ENCODE results near the gene LRRC70.

The LRRC70 gene

DNA sequence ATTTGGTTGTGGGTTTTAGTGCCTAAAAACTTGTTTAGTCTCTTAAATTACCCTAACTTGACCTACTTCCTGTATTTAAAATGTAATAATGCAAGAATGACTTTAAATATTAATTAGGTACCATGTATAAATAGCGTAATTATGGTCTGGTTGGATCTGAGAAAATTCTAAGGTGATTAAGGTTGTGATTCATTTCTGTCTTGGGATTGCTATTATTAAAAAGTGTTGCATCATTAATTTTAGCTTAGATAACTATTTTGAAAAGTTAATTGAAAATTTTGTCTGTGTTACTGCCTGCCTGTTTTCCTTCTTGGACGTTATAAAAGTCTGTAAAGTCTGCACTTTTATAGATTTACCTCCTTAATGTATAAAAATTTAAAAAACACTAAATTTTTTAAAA is 11.8 kb downstream of the LRRC70 start:
- WGBS (ENCODE audit: insufficient coverage), result no CpG with 5 or more reads among the region's 2 CpGs
- CTCF ChIA-PET, result interaction anchor here (1.2 to 1.5 kb wide), 2 partner anchors 9 to 43 kb away, joined by 3 to 6 read pairs; no protein-coding TSS in a partner anchor
- POLR2A ChIA-PET, result no interaction called here

DNA sequence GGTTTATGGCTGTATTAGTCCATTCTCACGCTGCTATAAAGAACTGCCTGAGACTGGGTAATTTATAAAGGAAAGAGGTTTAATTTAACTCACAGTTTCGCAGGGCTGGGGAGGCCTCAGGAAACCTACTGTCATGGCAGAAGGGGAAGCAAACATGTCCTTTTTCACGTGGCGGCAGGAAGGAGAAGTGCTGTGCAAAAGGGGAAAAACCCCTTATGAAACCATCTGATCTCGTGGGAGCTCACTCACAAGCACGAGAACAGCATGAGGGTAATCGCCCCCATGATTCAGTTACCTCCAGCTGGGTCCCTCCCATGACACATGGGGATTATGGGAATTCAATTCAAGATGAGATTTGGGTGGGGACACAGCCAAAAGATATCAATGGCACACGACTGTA is 13.9 kb downstream of the LRRC70 start:
- 65% methylated on average over 6 of the region's 8 CpGs for WGBS (ENCODE audit: insufficient coverage)
- H3K4me1 ChIP-seq (ENCODE audit: control extremely low read depth in 1 of 4, control insufficient read depth in 4 of 4, insufficient read depth in 4 of 4, low read length in 3 of 4), result peaks cover 4 to 12% (median 8%) of the 10 kb centered on the region in 4 experiments
- H3K27ac ChIP-seq (ENCODE audit: insufficient read depth in 1 of 2, low read depth in 1 of 2, low read length in 2 of 2, poor library complexity in 1 of 2, severe bottlenecking in 2 of 2), result no peak overlapping the region
- H3K9me3 ChIP-seq (ENCODE audit: control extremely low read depth in 1 of 5, control insufficient read depth in 4 of 5, insufficient read depth in 2 of 5, low read depth in 1 of 5, low read length in 4 of 5), result peaks cover 0 to 13% (median 2%) of the 10 kb centered on the region in 5 experiments
- CTCF ChIA-PET, result interaction anchor here (1.2 kb wide), 1 partner anchor 12 kb away, joined by 3 read pairs; no protein-coding TSS in a partner anchor
- H3K4me3 ChIP-seq (ENCODE audit: control insufficient read depth in 1 of 7, extremely low read depth in 1 of 7, insufficient read depth in 4 of 7, low read depth in 2 of 7, low read length in 6 of 7), result no peak overlapping the region
- DNase-seq, result peak in 2 of 3 donors; percentile 51 to 60
- H3K36me3 ChIP-seq (ENCODE audit: control insufficient read depth in 4 of 4, insufficient read depth in 4 of 4, low read length in 3 of 4), result peaks cover 19 to 41% (median 32%) of the 10 kb centered on the region in 4 experiments
- H3K27me3 ChIP-seq (replicated peaks in 2 of 5; ENCODE audit: control insufficient read depth in 4 of 5, insufficient read depth in 5 of 5, low read length in 4 of 5), result no peaks in the 10 kb centered on the region
- POLR2A ChIA-PET, result no interaction called here

More for the DNA sequence above, 11.8 kb downstream of the LRRC70 start:
- Histone ChIP-seq H3K9me3 (ENCODE audit: control extremely low read depth in 1 of 5, control insufficient read depth in 4 of 5, insufficient read depth in 2 of 5, low read depth in 1 of 5, low read length in 4 of 5) (peaks cover 0 to 13% (median 2%) of the 10 kb centered on the region in 5 experiments), H3K4me3 (ENCODE audit: control insufficient read depth in 1 of 7, extremely low read depth in 1 of 7, insufficient read depth in 4 of 7, low read depth in 2 of 7, low read length in 6 of 7) (no peak overlapping the region), H3K27ac (ENCODE audit: insufficient read depth in 1 of 2, low read depth in 1 of 2, low read length in 2 of 2, poor library complexity in 1 of 2, severe bottlenecking in 2 of 2) (no peak overlapping the region), H3K36me3 (ENCODE audit: control insufficient read depth in 4 of 4, insufficient read depth in 4 of 4, low read length in 3 of 4) (peaks cover 24 to 41% (median 30%) of the 10 kb centered on the region in 4 experiments), H3K27me3 (replicated peaks in 2 of 5; ENCODE audit: control insufficient read depth in 4 of 5, insufficient read depth in 5 of 5, low read length in 4 of 5) (no peaks in the 10 kb centered on the region), H3K4me1 (ENCODE audit: control extremely low read depth in 1 of 4, control insufficient read depth in 4 of 4, insufficient read depth in 4 of 4, low read length in 3 of 4) (peaks cover 6 to 27% (median 17%) of the 10 kb centered on the region in 4 experiments)
- DNase-seq, result no peak

DNA sequence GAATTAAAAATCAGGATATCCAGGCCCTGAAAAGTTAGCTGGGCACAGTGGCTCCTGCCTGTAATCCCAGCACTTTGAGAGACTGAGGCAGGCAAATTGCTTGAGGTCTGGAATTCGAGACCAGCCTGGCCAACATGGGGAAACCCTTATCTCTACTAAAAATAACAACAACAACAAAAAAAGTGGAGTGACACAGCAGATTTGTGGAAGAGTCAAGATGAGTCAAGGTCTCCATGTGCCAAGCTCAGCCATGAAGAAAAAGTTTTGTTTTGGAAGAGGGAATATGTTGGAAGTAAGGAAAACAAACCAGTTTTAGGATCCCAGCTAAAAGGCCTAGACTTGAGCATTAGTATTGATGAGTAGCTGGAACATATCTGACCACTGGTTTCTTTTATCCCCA is 14.7 kb downstream of the LRRC70 start:
- ChIA-PET POLR2A (no interaction called here), CTCF (interaction anchor here (1.3 kb wide), 1 partner anchor 12 kb away, joined by 3 read pairs; no protein-coding TSS in a partner anchor)
- no peak for DNase-seq
- H3K36me3 ChIP-seq (ENCODE audit: control insufficient read depth in 4 of 4, insufficient read depth in 4 of 4, low read length in 3 of 4), result peaks cover 21 to 41% (median 30%) of the 10 kb centered on the region in 4 experiments
- H3K27ac ChIP-seq (ENCODE audit: insufficient read depth in 1 of 2, low read depth in 1 of 2, low read length in 2 of 2, poor library complexity in 1 of 2, severe bottlenecking in 2 of 2), result no peak overlapping the region
- H3K27me3 ChIP-seq (replicated peaks in 2 of 5; ENCODE audit: control insufficient read depth in 4 of 5, insufficient read depth in 5 of 5, low read length in 4 of 5), result no peaks in the 10 kb centered on the region
- no CpG with 5 or more reads among the region's 1 CpG for WGBS (ENCODE audit: insufficient coverage)
- no peak overlapping the region for H3K4me3 ChIP-seq (ENCODE audit: control insufficient read depth in 1 of 7, extremely low read depth in 1 of 7, insufficient read depth in 4 of 7, low read depth in 2 of 7, low read length in 6 of 7)
- peaks cover 0 to 13% (median 2%) of the 10 kb centered on the region in 5 experiments for H3K9me3 ChIP-seq (ENCODE audit: control extremely low read depth in 1 of 5, control insufficient read depth in 4 of 5, insufficient read depth in 2 of 5, low read depth in 1 of 5, low read length in 4 of 5)
- H3K4me1 ChIP-seq (ENCODE audit: control extremely low read depth in 1 of 4, control insufficient read depth in 4 of 4, insufficient read depth in 4 of 4, low read length in 3 of 4), result peaks cover 0 to 8% (median 3%) of the 10 kb centered on the region in 4 experiments

DNA sequence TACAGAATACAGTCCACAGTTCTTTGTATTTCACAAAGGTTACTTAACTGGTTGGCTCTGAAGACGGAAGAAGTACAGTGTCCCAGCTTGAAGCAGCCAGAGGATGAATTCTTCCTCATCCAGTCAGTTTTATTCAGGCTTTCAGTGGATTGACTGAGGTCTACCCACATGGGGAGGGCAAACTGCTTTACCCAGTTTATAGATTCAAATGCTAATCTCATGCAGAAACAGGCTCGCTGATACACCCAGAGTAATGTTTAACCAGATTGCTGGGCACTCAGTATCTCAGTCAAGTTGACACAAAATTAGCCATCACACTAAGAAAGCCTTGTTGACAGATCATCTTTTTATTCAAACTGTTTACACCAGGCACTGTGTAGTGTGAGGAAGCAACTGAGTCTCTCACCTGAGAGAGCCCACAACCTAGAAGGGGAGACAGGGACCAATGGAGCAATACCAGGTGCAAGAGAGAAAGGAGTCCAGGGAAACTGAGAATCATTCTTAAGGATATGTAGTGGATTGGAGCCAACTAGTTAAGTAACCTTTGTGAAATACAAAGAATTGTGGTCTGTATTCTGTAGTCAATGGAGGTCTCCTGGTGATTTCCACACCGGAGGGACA is 15.9 kb downstream of the LRRC70 start:
- WGBS (ENCODE audit: insufficient coverage), result 98% methylated on average over 3 of the region's 3 CpGs
- no peak for DNase-seq
- peaks cover 0 to 8% (median 3%) of the 10 kb centered on the region in 4 experiments for H3K4me1 ChIP-seq (ENCODE audit: control extremely low read depth in 1 of 4, control insufficient read depth in 4 of 4, insufficient read depth in 4 of 4, low read length in 3 of 4)
- H3K27me3 ChIP-seq (replicated peaks in 2 of 5; ENCODE audit: control insufficient read depth in 4 of 5, insufficient read depth in 5 of 5, low read length in 4 of 5), result no peaks in the 10 kb centered on the region
- CTCF ChIA-PET, result interaction anchor here (1.3 to 1.6 kb wide), 2 partner anchors 11 to 139 kb away, joined by 3 read pairs; no protein-coding TSS in a partner anchor
- peaks cover 0 to 13% (median 2%) of the 10 kb centered on the region in 5 experiments for H3K9me3 ChIP-seq (ENCODE audit: control extremely low read depth in 1 of 5, control insufficient read depth in 4 of 5, insufficient read depth in 2 of 5, low read depth in 1 of 5, low read length in 4 of 5)
- H3K27ac ChIP-seq (ENCODE audit: insufficient read depth in 1 of 2, low read depth in 1 of 2, low read length in 2 of 2, poor library complexity in 1 of 2, severe bottlenecking in 2 of 2), result no peak overlapping the region
- POLR2A ChIA-PET, result no interaction called here
- H3K4me3 ChIP-seq (ENCODE audit: control insufficient read depth in 1 of 7, extremely low read depth in 1 of 7, insufficient read depth in 4 of 7, low read depth in 2 of 7, low read length in 6 of 7), result no peak overlapping the region
- peaks cover 14 to 40% (median 30%) of the 10 kb centered on the region in 4 experiments for H3K36me3 ChIP-seq (ENCODE audit: control insufficient read depth in 4 of 4, insufficient read depth in 4 of 4, low read length in 3 of 4)

DNA sequence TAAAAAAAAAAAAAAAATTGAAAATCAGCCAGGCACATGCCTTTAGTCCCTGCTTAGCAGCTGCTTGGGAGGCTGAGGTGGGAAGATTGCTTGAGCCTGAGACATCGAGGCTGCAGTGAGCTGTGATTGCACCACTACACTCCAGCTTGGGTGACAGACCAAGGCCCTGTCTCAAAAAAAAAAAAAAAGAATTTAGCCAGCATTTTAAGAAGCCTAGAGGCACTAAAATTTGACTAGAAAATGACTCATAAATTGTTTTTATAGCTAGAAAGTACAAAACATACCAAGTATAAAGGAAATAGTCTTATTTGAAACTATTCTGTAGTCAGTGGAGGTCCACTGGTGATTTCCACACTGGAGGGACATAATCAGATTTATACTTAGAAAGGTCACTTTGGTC is 17.5 kb downstream of the LRRC70 start:
- POLR2A ChIA-PET, result no interaction called here
- H3K4me3 ChIP-seq (ENCODE audit: control insufficient read depth in 1 of 7, extremely low read depth in 1 of 7, insufficient read depth in 4 of 7, low read depth in 2 of 7, low read length in 6 of 7), result no peak overlapping the region
- H3K36me3 ChIP-seq (ENCODE audit: control insufficient read depth in 4 of 4, insufficient read depth in 4 of 4, low read length in 3 of 4), result peaks cover 14 to 37% (median 29%) of the 10 kb centered on the region in 4 experiments
- peaks cover 5 to 13% (median 8%) of the 10 kb centered on the region in 4 experiments for H3K4me1 ChIP-seq (ENCODE audit: control extremely low read depth in 1 of 4, control insufficient read depth in 4 of 4, insufficient read depth in 4 of 4, low read length in 3 of 4)
- no CpG with 5 or more reads among the region's 1 CpG for WGBS (ENCODE audit: insufficient coverage)
- no peaks in the 10 kb centered on the region for H3K27me3 ChIP-seq (replicated peaks in 2 of 5; ENCODE audit: control insufficient read depth in 4 of 5, insufficient read depth in 5 of 5, low read length in 4 of 5)
- peaks cover 0 to 13% (median 2%) of the 10 kb centered on the region in 5 experiments for H3K9me3 ChIP-seq (ENCODE audit: control extremely low read depth in 1 of 5, control insufficient read depth in 4 of 5, insufficient read depth in 2 of 5, low read depth in 1 of 5, low read length in 4 of 5)
- H3K27ac ChIP-seq (ENCODE audit: insufficient read depth in 1 of 2, low read depth in 1 of 2, low read length in 2 of 2, poor library complexity in 1 of 2, severe bottlenecking in 2 of 2), result no peak overlapping the region
- CTCF ChIA-PET, result interaction anchor here (0.5 to 1.3 kb wide), 5 partner anchors 17 to 113 kb away, joined by 3 to 4 read pairs (median 3); partner anchors contain the start of gene LRRC70
- no peak for DNase-seq

DNA sequence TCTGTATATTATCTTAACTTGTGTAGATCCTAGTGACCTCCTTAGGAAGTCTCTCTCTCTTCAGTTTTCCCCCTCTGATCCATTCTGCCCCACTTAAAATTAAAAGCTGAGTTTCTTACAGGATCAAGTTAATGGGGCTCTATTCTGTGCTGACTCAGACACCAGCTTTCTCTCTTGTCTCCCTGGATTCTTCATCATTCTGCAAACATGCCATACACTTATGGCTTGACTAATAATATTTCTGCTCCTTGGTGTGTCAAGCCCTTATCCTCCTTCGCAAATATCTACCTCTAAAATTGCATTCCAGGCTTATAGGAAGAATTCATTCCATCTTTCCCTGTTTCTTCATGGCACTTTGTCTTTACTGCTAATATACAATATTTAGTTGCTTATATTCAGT is 18.1 kb downstream of the LRRC70 start:
- Histone ChIP-seq H3K4me1 (ENCODE audit: control extremely low read depth in 1 of 4, control insufficient read depth in 4 of 4, insufficient read depth in 4 of 4, low read length in 3 of 4) (peaks cover 6 to 17% (median 8%) of the 10 kb centered on the region in 4 experiments), H3K9me3 (ENCODE audit: control extremely low read depth in 1 of 5, control insufficient read depth in 4 of 5, insufficient read depth in 2 of 5, low read depth in 1 of 5, low read length in 4 of 5) (peaks cover 0 to 13% (median 2%) of the 10 kb centered on the region in 5 experiments), H3K27me3 (replicated peaks in 2 of 5; ENCODE audit: control insufficient read depth in 4 of 5, insufficient read depth in 5 of 5, low read length in 4 of 5) (no peaks in the 10 kb centered on the region), H3K4me3 (ENCODE audit: control insufficient read depth in 1 of 7, extremely low read depth in 1 of 7, insufficient read depth in 4 of 7, low read depth in 2 of 7, low read length in 6 of 7) (no peak overlapping the region), H3K27ac (ENCODE audit: insufficient read depth in 1 of 2, low read depth in 1 of 2, low read length in 2 of 2, poor library complexity in 1 of 2, severe bottlenecking in 2 of 2) (no peak overlapping the region), H3K36me3 (ENCODE audit: control insufficient read depth in 4 of 4, insufficient read depth in 4 of 4, low read length in 3 of 4) (peaks cover 11 to 36% (median 25%) of the 10 kb centered on the region in 4 experiments)
- ChIA-PET POLR2A (no interaction called here), CTCF (interaction anchor here (0.5 to 1.3 kb wide), 3 partner anchors 12 to 110 kb away, joined by 3 read pairs; partner anchors contain the start of gene LRRC70)
- no CpG with 5 or more reads among the region's 1 CpG for WGBS (ENCODE audit: insufficient coverage)
- no peak for DNase-seq

DNA sequence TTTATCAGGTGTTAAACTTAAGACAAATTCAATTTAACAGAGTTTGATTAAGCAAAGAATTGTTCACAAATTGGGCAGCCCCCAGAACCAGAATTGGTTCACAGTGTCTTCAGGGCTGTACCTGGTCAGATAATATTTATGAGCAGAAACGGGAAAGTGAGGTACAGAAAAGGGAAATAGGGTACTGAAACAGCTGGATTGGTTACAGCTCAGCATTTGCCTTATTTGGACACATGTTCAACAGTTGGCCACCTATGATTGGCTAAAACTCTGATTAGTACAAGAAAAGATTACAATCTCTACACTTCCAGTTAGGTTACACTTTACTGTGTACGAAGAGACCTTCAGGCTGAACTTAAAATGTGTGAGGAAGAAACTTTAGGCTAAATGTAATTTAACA is 18.7 kb downstream of the LRRC70 start:
- no peaks in the 10 kb centered on the region for H3K27me3 ChIP-seq (replicated peaks in 2 of 5; ENCODE audit: control insufficient read depth in 4 of 5, insufficient read depth in 5 of 5, low read length in 4 of 5)
- DNase-seq, result no peak
- CTCF ChIA-PET, result interaction anchor here (1.1 to 1.3 kb wide), 2 partner anchors 12 to 111 kb away, joined by 3 read pairs; no protein-coding TSS in a partner anchor
- H3K4me3 ChIP-seq (ENCODE audit: control insufficient read depth in 1 of 7, extremely low read depth in 1 of 7, insufficient read depth in 4 of 7, low read depth in 2 of 7, low read length in 6 of 7), result no peak overlapping the region
- POLR2A ChIA-PET, result no interaction called here
- H3K9me3 ChIP-seq (ENCODE audit: control extremely low read depth in 1 of 5, control insufficient read depth in 4 of 5, insufficient read depth in 2 of 5, low read depth in 1 of 5, low read length in 4 of 5), result peaks cover 0 to 10% (median under 1%) of the 10 kb centered on the region in 5 experiments
- peaks cover 6 to 19% (median 7%) of the 10 kb centered on the region in 4 experiments for H3K4me1 ChIP-seq (ENCODE audit: control extremely low read depth in 1 of 4, control insufficient read depth in 4 of 4, insufficient read depth in 4 of 4, low read length in 3 of 4)
- no CpG with 5 or more reads among the region's 2 CpGs for WGBS (ENCODE audit: insufficient coverage)
- H3K36me3 ChIP-seq (ENCODE audit: control insufficient read depth in 4 of 4, insufficient read depth in 4 of 4, low read length in 3 of 4), result peaks cover 12 to 31% (median 20%) of the 10 kb centered on the region in 4 experiments
- H3K27ac ChIP-seq (ENCODE audit: insufficient read depth in 1 of 2, low read depth in 1 of 2, low read length in 2 of 2, poor library complexity in 1 of 2, severe bottlenecking in 2 of 2), result no peak overlapping the region

Data from common myeloid progenitor, CD34-positive (primary cell).